ENCODE results near the gene TMEM259.

- TF ChIP-seq POLR2A (IDR thresholded peaks at IDR 0.05) (no peak), CTCF (IDR thresholded peaks at IDR 0.05) (no peak)
Measured at GRCh38 chr19:993361-993830, 27.5 kb downstream of the TMEM259 start.

Measured in esophagus squamous epithelium (tissue), 4 donors.